Stimulated activated CD4-positive, alpha-beta T cell treated with anti-CD3 and anti-CD28 coated beads, Interleukin-1b, Interleukin-23, amount 100 ng/mL, for 48 hours (primary cell): ENCODE results near the gene CNGA1.
"Not testable (repeated sequence)": the region's sequence is repeated elsewhere in the genome, so short reads cannot be mapped to it uniquely, and the experiment has no call there.

Experiments used
- DNase-seq: peaks from one replicate; pipeline ENCODE4 v3.0.0-alpha.2; 2020

The CNGA1 gene

GRCh38 chr4:47954245-47954644 lies 62.2 kb downstream of the CNGA1 start:
- DNase-seq: no peak

- no peak for DNase-seq
Measured at GRCh38 chr4:47945930-47946726, 70.4 kb downstream of the CNGA1 start.

GRCh38 chr4:47942081-47942819 lies 74.2 kb downstream of the CNGA1 start:
- no peak for DNase-seq

GRCh38 chr4:47939456-47939855 lies 77.0 kb downstream of the CNGA1 start:
- no peak for DNase-seq

GRCh38 chr4:47936336-47936735 lies 80.1 kb downstream of the CNGA1 start:
- DNase-seq: no peak

GRCh38 chr4:47933840-47934239 lies 82.6 kb downstream of the CNGA1 start:
- no peak for DNase-seq

GRCh38 chr4:47930971-47931804 lies 85.3 kb downstream of the CNGA1 start:
- no peak for DNase-seq

GRCh38 chr4:47929682-47930201 lies 86.7 kb downstream of the CNGA1 start:
- no peak for DNase-seq

- DNase-seq: peak; percentile 54
Measured at GRCh38 chr4:47926667-47927258, 89.7 kb downstream of the CNGA1 start.

GRCh38 chr4:47923261-47923608 lies 93.2 kb downstream of the CNGA1 start:
- not testable (repeated sequence) for DNase-seq

- DNase-seq: not testable (repeated sequence)
Measured at GRCh38 chr4:47922436-47923260, 93.8 kb downstream of the CNGA1 start.

GRCh38 chr4:47917163-47917562 lies 99.3 kb downstream of the CNGA1 start:
- not testable (repeated sequence) for DNase-seq

GRCh38 chr4:47915378-47915777 lies 101.1 kb downstream of the CNGA1 start:
- DNase-seq: no peak

GRCh38 chr4:47914926-47915237 lies 101.6 kb downstream of the CNGA1 start:
- DNase-seq: no peak

GRCh38 chr4:47914220-47914925 lies 102.1 kb downstream of the CNGA1 start, which contains the start of gene NFXL1:
NFXL1 (minus strand) TSS chr4:47914583; CDS start chr4:47914203, 380 bp downstream.
- DNase-seq: peak; percentile 97

GRCh38 chr4:47913861-47914219 lies 102.6 kb downstream of the CNGA1 start:
- peak; percentile 18 for DNase-seq

- DNase-seq: no peak
Measured at GRCh38 chr4:47913330-47913729, 103.2 kb downstream of the CNGA1 start.

- no peak for DNase-seq
Measured at GRCh38 chr4:47907089-47907646, 109.3 kb downstream of the CNGA1 start.

GRCh38 chr4:47899639-47900038 lies 116.8 kb downstream of the CNGA1 start:
- no peak for DNase-seq

GRCh38 chr4:47891928-47892327 lies 124.6 kb downstream of the CNGA1 start:
- no peak for DNase-seq
